GM12878 (cell line): ENCODE data around the gene LAMA4. TPM values are rescaled to one million over a fixed set of nuclear protein-coding genes. Genes with fewer than 3 reads are reported as not detected.

Source experiments
- ATAC-seq: fragments of 200-7000 bp; cut with Tn5 transposase; 3 replicates; pipeline ENCODE4 v1.9.1; 2020; ENCODE audit warnings: mild to moderate bottlenecking, moderate library complexity
- BruUV-seq: library from RNA; stranded (reverse); fragments of 400-500 nt; replicated peaks from 2 replicates; lab custom pipeline; 2021; lab: Mats Ljungman, UMichigan
- CTCF ChIA-PET: fragments of 300-600 bp; sonication (Branson Sonifier 250); formaldehyde crosslinking; extraction: SDS; loops from one replicate; lab custom pipeline; 2021; ENCODE audit warnings: inconsistent platforms; lab: Yijun Ruan, JAX
- POLR2A ChIA-PET: fragments of 350-600 bp; formaldehyde crosslinking; extraction: SDS; loops from one replicate; lab custom pipeline; 2021; ENCODE audit warnings: inconsistent platforms; lab: Charles Lee
- RAD21 ChIA-PET: fragments of 300-600 bp; sonication (Branson Sonifier 250); formaldehyde crosslinking; loops from one replicate; lab custom pipeline; 2023; ENCODE audit warnings: antibody characterized with exemption; ENCODE audit not compliant: unreplicated experiment; lab: Charles Lee
- SMC1A ChIA-PET: fragments of 300-600 bp; sonication (Branson Sonifier 250); formaldehyde crosslinking; loops from one replicate; lab custom pipeline; 2023; ENCODE audit not compliant: unreplicated experiment, uncharacterized antibody; lab: Charles Lee
- DNase-seq: peaks from one replicate; pipeline ENCODE4 v3.0.0-alpha.2; 2011; ENCODE audit warnings: low read depth, low spot score
- FAIRE-seq: peaks from 3 replicates; lab custom pipeline; 2011; peaks lifted over from hg19 to GRCh38; lab: Jason Lieb, UNC
- H2AFZ ChIP-seq: 2 replicates; pipeline ENCODE4 v1.6.0; 2011; ENCODE audit warnings: low read depth, low read length, control low read depth; ENCODE audit not compliant: control insufficient read depth
- H3K27ac ChIP-seq: 2 replicates; pipeline ENCODE4 v1.5.1; 2011; ENCODE audit warnings: control low read depth; ENCODE audit not compliant: control insufficient read depth, insufficient read depth
- H3K27me3 ChIP-seq, 2 experiments: replicated peaks in 1 of 2; 2 replicates each; pipeline versions ENCODE4 v1.6.0 to v1.6.1; 2011; ENCODE audit warnings: low read length in 1 of 2; ENCODE audit not compliant: control insufficient read depth in 2 of 2, insufficient read depth in 2 of 2
- H3K36me3 ChIP-seq, 2 experiments: 2 replicates each; pipeline ENCODE4 v1.5.1; 2011; ENCODE audit warnings: low read length in 1 of 2; ENCODE audit not compliant: control insufficient read depth in 2 of 2, insufficient read depth in 2 of 2
- H3K4me1 ChIP-seq: 2 replicates; pipeline ENCODE4 v1.6.1; 2011; ENCODE audit warnings: mild to moderate bottlenecking, low read length, moderate library complexity, mixed read lengths; ENCODE audit not compliant: control insufficient read depth, insufficient read depth
- H3K4me2 ChIP-seq: 2 replicates; pipeline ENCODE4 v1.6.0; 2011; ENCODE audit warnings: control low read depth; ENCODE audit not compliant: control insufficient read depth, insufficient read depth
- H3K4me3 ChIP-seq: fragments of 200-600 bp; sonication (generic); 2 replicates; pipeline ENCODE4 v1.5.1; 2016
- H3K79me2 ChIP-seq: 2 replicates; pipeline ENCODE4 v1.6.0; 2011; ENCODE audit warnings: low read length; ENCODE audit not compliant: control insufficient read depth, insufficient read depth
- H3K9ac ChIP-seq: 2 replicates; pipeline ENCODE4 v1.8.0; 2011; ENCODE audit warnings: low read length, control low read depth, mixed read lengths; ENCODE audit not compliant: control insufficient read depth, insufficient read depth
- H3K9me3 ChIP-seq: replicated peaks from 3 replicates; pipeline ENCODE4 v1.5.1; 2011; ENCODE audit warnings: mild to moderate bottlenecking, low read length; ENCODE audit not compliant: control insufficient read depth, insufficient read depth
- H4K20me1 ChIP-seq: 2 replicates; pipeline ENCODE4 v1.6.0; 2011; ENCODE audit not compliant: control insufficient read depth, insufficient read depth
- CHD1 ChIP-seq: IDR thresholded peaks from 2 replicates; pipeline ENCODE4 v1.6.1; 2012; ENCODE audit warnings: low read depth, low read length, improper control_type of control experiment
- CHD2 ChIP-seq: IDR thresholded peaks from 2 replicates; pipeline ENCODE4 v1.6.1; 2011; ENCODE audit warnings: low read depth, low read length, improper control_type of control experiment, borderline replicate concordance
- EP300 ChIP-seq, 2 experiments: fragments of 150-350 bp in 1 of 2; IDR thresholded peaks; 2 replicates each; pipeline ENCODE4 v1.6.1; 2011 to 2012; ENCODE audit warnings: low read depth in 2 of 2, low read length in 2 of 2, borderline replicate concordance in 1 of 2, improper control_type of control experiment in 1 of 2, inconsistent platforms in 1 of 2; ENCODE audit not compliant: control insufficient read depth in 1 of 2
- HCFC1 ChIP-seq: fragments of 150-350 bp; IDR thresholded peaks from 2 replicates; pipeline ENCODE4 v1.6.1; 2014; ENCODE audit warnings: low read length
- NFYB ChIP-seq: IDR thresholded peaks from 2 replicates; pipeline ENCODE4 v1.6.1; 2011; ENCODE audit warnings: low read depth, mild to moderate bottlenecking, low read length, improper control_type of control experiment, moderate library complexity; ENCODE audit not compliant: insufficient read depth
- NKRF ChIP-seq: fragments of 450-650 bp; conservative IDR thresholded peaks from 2 replicates; pipeline ENCODE4 v1.6.1; 2017; ENCODE audit warnings: mild to moderate bottlenecking, moderate library complexity
- NR2C1 ChIP-seq: fragments of 450-650 bp; IDR thresholded peaks from 2 replicates; pipeline ENCODE4 v1.6.1; 2017; ENCODE audit warnings: antibody characterized with exemption, mild to moderate bottlenecking, moderate library complexity
- SPI1 ChIP-seq: IDR thresholded peaks from 2 replicates; pipeline ENCODE4 v1.6.1; 2011; ENCODE audit warnings: low read depth, mild to moderate bottlenecking, low read length, moderate library complexity, borderline replicate concordance; ENCODE audit not compliant: insufficient read depth
- SREBF2 ChIP-seq: IDR thresholded peaks from 2 replicates; pipeline ENCODE4 v1.6.1; 2012; ENCODE audit warnings: mild to moderate bottlenecking, low read length
- TBL1XR1 ChIP-seq: IDR thresholded peaks from 2 replicates; pipeline ENCODE4 v1.6.1; 2012; ENCODE audit warnings: low read depth, low read length, improper control_type of control experiment
- TCF7 ChIP-seq: IDR thresholded peaks from 2 replicates; pipeline ENCODE4 v1.6.1; 2014; ENCODE audit warnings: antibody characterized with exemption, borderline replicate concordance
- ZBED1 ChIP-seq: IDR thresholded peaks from 2 replicates; pipeline ENCODE4 v1.6.1; 2016; ENCODE audit warnings: borderline replicate concordance
- ZNF24 ChIP-seq: fragments of 450-650 bp; IDR thresholded peaks from 2 replicates; pipeline ENCODE4 v1.6.1; 2017; ENCODE audit warnings: antibody characterized with exemption, mild to moderate bottlenecking
- WGBS: methylation state at CpG from one replicate; pipeline ENCODE4 v1.1.6; 2016; ENCODE audit warnings: low lambda C conversion rate; ENCODE audit not compliant: insufficient replicate concordance, insufficient coverage; ENCODE audit errors: missing lambda C conversion rate; 5-methylcytosine and 5-hydroxymethylcytosine counted together
- in situ Hi-C: fragments of 300-500 bp; cut with MboI; formaldehyde crosslinking; loops from 9 replicates; pipeline ENCODE4 v1.14.3; 2018; ENCODE audit warnings: mixed read lengths
- intact Hi-C: fragments of 100-400 bp; cut with micrococcal nuclease; formaldehyde crosslinking; loops from one replicate; pipeline ENCODE4 v1.14.2; 2022; ENCODE audit not compliant: unreplicated experiment
- polyA plus RNA-seq, 11 experiments: library from polyadenylated mRNA; depleted of rRNA in 4 of 11; unstranded in 6 of 11; stranded (reverse) in 5 of 11; fragments of >200 nt; fragmentation: Nextera tagmentation in 4 of 11; fragmentation: Illumina TruSeq in 1 of 11; extraction: Ambion mirVana in 4 of 11; extraction: Trizol in 1 of 11; gene quantifications; 1 replicate in 1 of 11; 2 replicates in 10 of 11; pipeline versions ENCODE4 v1.2.1 to v1.2.3, GENCODE V29; 2011 to 2016; ENCODE audit warnings: inconsistent platforms in 2 of 11, missing spikeins in 2 of 11, low read depth in 1 of 11
- total RNA-seq, 4 experiments: library from RNA; depleted of rRNA in 3 of 4; stranded (reverse); fragments of >200 nt in 3 of 4; fragmentation: Illumina TruSeq in 1 of 4; extraction: Trizol in 1 of 4; gene quantifications; 2 replicates each; pipeline versions ENCODE4 v1.2.1 to v1.2.3, GENCODE V29; 2013 to 2021
- TF ChIP-seq, protein P1 (sequence below): fragments of 450-650 bp; formaldehyde crosslinking; IDR thresholded peaks from 2 replicates; pipeline ENCODE4 v1.5.0; 2022; ENCODE audit warnings: mild to moderate bottlenecking, missing genetic modification characterization

The LAMA4 gene
- total and polyA plus RNA-seq, 10 of the 15 experiments (the other 5 are each of a cell fraction or from before 2014, with no cell fraction given) = 0.11 to 0.21 (median 0.14) TPM; not detected in 7

GRCh38 chr6:112113431-112113830, 140.9 kb downstream of the LAMA4 start:
- RAD21 ChIA-PET = no interaction called here
- 24% methylated on average over 3 of the region's 3 CpGs for WGBS

GRCh38 chr6:112109262-112109661, 145.1 kb downstream of the LAMA4 start:
- no peaks in the 10 kb centered on the region for H3K79me2 ChIP-seq
- ChIA-PET RAD21 (no interaction called here), SMC1A (interaction anchor here (0.8 kb wide), 1 partner anchor 23 kb away, joined by 4 read pairs; no protein-coding TSS in a partner anchor), POLR2A (no interaction called here), CTCF (no interaction called here)
- FAIRE-seq = no peak
- no peaks in the 10 kb centered on the region for H3K9me3 ChIP-seq
- intact Hi-C loops = no loop called here
- DNase-seq = no peak
- in situ Hi-C loops = no loop called here
- H3K36me3 ChIP-seq = no peaks in the 10 kb centered on the region
- H4K20me1 ChIP-seq = no peaks in the 10 kb centered on the region
- BruUV-seq = no TSS peak
- ATAC-seq = no peak
- no peak overlapping the region for H3K9ac ChIP-seq
- H3K27ac ChIP-seq = no peak overlapping the region
- H3K4me3 ChIP-seq = no peak overlapping the region
- TF ChIP-seq ZNF24 = no peak
- no peak for TF ChIP-seq CHD1
- no peak for TF ChIP-seq TCF7
- TF ChIP-seq SREBF2 = no peak
- TF ChIP-seq CHD2 = no peak
- no peak for TF ChIP-seq HCFC1
- no peak for TF ChIP-seq EP300 (IDR thresholded peaks at IDR 0.05; ENCODE audit: borderline replicate concordance in 1 of 2, control insufficient read depth in 1 of 2, low read depth in 2 of 2, low read length in 2 of 2)
- no peak for TF ChIP-seq NKRF
- TF ChIP-seq NFYB = no peak
- no peak for TF ChIP-seq NR2C1
- no peak for TF ChIP-seq SPI1
- TF ChIP-seq, protein P1, sequence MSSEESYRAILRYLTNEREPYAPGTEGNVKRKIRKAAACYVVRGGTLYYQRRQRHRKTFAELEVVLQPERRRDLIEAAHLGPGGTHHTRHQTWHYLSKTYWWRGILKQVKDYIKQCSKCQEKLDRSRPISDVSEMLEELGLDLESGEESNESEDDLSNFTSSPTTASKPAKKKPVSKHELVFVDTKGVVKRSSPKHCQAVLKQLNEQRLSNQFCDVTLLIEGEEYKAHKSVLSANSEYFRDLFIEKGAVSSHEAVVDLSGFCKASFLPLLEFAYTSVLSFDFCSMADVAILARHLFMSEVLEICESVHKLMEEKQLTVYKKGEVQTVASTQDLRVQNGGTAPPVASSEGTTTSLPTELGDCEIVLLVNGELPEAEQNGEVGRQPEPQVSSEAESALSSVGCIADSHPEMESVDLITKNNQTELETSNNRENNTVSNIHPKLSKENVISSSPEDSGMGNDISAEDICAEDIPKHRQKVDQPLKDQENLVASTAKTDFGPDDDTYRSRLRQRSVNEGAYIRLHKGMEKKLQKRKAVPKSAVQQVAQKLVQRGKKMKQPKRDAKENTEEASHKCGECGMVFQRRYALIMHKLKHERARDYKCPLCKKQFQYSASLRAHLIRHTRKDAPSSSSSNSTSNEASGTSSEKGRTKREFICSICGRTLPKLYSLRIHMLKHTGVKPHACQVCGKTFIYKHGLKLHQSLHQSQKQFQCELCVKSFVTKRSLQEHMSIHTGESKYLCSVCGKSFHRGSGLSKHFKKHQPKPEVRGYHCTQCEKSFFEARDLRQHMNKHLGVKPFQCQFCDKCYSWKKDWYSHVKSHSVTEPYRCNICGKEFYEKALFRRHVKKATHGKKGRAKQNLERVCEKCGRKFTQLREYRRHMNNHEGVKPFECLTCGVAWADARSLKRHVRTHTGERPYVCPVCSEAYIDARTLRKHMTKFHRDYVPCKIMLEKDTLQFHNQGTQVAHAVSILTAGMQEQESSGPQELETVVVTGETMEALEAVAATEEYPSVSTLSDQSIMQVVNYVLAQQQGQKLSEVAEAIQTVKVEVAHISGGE (CRISPR knock-in tag) = no peak
- TF ChIP-seq TBL1XR1 = no peak
- no peaks in the 10 kb centered on the region for H3K4me1 ChIP-seq
- H3K4me2 ChIP-seq = no peak overlapping the region
- no peak overlapping the region for H2AFZ ChIP-seq
- WGBS = 64% methylated on average over 9 of the region's 9 CpGs
- H3K27me3 ChIP-seq = no peaks in the 10 kb centered on the region; a peak in 1 of 4 replicates

More at GRCh38 chr6:112113431-112113830, 140.9 kb downstream of the LAMA4 start:
- Histone ChIP-seq H3K4me1 (no peaks in the 10 kb centered on the region), H3K79me2 (no peaks in the 10 kb centered on the region), H2AFZ (no peak overlapping the region), H4K20me1 (no peaks in the 10 kb centered on the region)
- ChIA-PET POLR2A (no interaction called here), SMC1A (no interaction called here), CTCF (no interaction called here)
- ATAC-seq = no peak
- intact Hi-C loops = no loop called here
- no peak for FAIRE-seq
- TF ChIP-seq ZBED1 = no peak
- TF ChIP-seq, all 136 proteins: peak for 0
- no peaks in the 10 kb centered on the region for H3K9me3 ChIP-seq
- in situ Hi-C loops = no loop called here
- no peaks in the 10 kb centered on the region; a peak in 2 of 4 replicates for H3K27me3 ChIP-seq
- no peaks in the 10 kb centered on the region for H3K36me3 ChIP-seq
- H3K9ac ChIP-seq = no peak overlapping the region
- DNase-seq = no peak
- BruUV-seq = no TSS peak
- H3K4me3 ChIP-seq = no peak overlapping the region
- H3K27ac ChIP-seq = no peak overlapping the region
- H3K4me2 ChIP-seq = no peak overlapping the region
